GM20431 (cell line): Measurements from ENCODE around the gene OXSM.

Experiments used
- in situ Hi-C: fragments of 300-500 bp; cut with MseI, MboI; formaldehyde crosslinking; loops from one replicate; pipeline ENCODE4 v1.15.0; 2020; ENCODE audit warnings: low sequenced_read_pairs; ENCODE audit not compliant: unreplicated experiment

OXSM gene

DNA sequence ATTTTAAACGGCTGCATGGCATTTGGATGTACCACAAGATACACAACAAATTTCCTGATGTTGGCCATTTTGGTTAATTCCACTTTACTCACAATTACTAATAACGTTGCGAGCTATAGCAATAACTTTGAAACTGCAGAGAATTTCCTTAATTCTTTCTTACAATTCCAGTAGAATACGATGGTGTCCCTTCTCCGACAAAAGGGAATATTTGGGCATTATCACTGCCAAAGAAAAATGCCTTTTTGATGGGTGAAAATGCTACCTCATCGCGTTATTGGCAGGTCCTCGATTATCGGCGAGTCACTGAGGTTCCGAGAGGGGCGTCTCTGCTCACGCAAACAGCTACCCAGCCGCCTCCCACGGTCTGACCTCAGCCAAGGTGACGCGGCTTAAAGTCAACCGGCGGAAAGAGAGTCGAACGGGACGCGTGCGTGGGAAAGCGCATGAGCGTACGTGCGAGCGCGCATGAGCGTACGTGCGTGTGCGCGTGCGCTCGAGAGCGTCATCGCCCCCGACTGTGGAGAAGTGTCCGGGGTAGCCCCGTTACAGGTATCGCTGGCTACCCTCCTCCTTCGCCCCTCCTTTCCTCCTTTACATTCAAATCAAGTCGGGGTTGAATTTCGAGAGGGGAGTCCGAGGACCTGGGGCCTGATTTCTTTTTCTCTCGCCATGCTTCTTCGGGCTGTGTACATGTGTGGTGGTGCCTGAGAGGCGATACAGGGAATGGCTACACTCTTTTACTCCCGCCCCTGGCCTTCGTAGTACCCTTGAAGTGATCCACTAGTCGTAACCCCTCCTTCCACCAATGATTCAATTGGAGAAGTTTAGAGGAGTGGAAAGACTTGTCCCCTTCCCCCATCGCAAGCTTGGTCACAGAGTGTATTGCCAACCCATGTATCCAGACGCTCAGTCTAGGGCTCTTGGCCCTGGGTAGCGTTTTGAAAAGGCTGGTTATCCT, at the start of gene OXSM:
Gene OXSM (plus strand): TSS at position 495 of the 961 bp plus-strand sequence. CDS start 931 bp downstream, outside the sequence.
- in situ Hi-C loops = no loop called here

DNA sequence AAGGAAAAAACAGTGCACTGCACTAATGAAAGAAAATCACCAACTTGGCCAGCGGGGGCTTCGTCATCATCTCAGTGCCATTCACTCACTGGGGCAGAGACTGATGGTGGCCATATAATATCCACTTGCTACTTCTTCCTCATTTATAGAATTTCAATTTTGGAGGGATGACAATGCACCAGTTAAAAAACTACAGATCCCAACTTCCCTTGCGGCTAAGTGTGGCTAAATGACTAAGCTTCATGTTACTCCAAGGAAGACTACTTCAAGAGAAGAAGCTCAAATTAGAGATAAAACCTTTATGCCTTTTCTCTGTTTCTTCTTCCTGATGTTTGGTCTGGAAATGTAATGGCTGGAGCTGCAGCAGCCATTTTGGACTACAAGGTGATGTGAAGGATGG, 45.4 kb upstream of the OXSM start:
- in situ Hi-C loops = no loop called here

DNA sequence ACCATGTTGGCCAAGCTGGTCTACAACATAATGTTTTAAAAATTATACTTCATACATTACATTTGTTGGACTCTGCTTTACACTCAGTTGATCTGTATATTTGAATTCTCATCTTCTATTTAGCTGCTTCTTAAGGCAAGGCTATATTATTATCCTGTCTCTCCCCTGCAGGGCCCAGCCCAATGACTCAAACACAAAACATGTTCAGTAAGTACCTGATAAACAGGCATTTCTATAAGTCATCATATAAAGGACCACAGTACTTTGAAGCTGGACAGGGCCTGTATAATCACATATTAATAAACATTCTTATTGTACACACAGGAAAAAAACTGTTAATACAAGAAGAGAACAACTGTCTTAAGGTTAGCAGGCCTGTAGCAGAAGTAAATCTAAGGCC, 42.9 kb upstream of the OXSM start:
- in situ Hi-C loops = no loop called here

DNA sequence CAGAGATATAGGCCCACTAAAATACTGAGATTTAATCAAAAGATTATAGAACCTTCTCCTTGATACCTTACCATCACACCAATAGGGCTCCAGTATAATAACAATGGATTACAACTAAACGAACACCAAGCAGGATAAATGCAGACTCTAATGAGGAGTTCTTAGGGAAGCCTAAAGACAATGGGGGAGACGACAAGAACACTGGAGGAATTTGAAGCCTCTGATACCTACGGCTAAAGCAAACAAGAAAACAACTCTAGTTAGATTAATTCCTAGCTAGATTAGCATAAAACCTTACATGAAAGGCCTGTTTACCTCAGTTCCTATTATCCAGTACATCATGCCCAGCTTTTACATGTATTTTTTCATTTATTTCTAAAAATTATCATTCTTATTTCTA, 41.7 kb upstream of the OXSM start:
- in situ Hi-C loops = no loop called here

DNA sequence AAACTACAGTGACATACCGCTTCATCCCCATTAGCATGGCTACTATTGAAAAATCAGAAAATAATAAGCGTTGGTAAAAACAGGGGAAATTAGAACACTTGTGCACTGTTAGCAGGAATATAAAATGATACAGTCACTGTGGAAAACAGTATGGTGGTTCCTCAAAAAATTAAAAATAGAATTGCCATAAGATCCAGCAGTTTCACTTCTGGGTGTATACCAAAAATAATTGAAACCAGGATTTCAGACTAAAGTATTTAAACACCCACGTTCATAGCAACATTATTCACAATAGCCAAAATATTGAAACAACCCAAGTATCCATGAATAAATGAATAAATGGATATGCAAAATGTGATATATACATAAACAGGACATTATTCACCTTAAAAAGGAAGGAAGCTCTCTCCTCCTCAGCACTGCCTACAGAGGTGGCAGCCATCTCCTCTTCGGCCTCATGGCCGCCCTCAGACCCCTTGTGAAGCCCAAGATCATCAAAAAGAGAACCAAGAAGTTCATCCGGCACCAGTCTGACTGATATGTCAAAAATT, 40.8 kb upstream of the OXSM start:
- in situ Hi-C loops = no loop called here

DNA sequence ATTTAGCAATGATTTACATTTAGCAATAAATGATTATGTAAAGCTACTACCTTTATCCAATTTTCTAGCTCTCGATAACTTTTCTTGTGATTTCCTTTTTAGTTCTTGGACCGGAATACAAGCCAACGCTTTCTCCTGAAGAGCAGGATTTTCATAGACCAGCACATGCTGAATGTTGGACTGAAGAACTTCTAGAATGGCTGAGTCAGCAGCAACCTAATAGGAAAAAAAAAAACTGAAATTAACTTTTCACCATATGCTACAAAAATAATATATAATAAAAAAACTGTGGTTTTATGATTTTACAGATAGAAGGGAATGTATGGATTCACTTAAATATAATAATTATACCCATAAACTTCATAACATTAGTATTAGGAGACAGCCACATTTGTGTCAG, 38.8 kb upstream of the OXSM start:
- in situ Hi-C loops = no loop called here

DNA sequence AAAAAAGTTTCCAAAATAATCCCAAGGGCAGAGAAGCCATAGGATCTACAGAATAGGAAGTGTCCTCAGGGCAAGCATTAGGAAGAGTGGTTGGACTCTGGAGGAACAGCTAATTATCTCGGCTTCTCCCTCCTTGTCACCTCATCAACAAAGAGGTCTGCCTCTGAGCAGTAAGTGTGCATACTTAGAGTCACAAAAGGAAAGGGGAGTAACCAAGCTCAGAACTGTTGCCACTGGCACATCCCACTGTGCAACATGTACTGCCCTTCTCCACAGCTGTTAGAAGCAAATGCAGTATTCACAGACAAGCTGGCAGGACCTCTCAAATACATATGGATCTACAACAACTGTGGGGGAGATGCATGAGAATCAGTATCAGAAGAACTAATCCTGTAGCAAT, 38.2 kb upstream of the OXSM start:
- in situ Hi-C loops = no loop called here

DNA sequence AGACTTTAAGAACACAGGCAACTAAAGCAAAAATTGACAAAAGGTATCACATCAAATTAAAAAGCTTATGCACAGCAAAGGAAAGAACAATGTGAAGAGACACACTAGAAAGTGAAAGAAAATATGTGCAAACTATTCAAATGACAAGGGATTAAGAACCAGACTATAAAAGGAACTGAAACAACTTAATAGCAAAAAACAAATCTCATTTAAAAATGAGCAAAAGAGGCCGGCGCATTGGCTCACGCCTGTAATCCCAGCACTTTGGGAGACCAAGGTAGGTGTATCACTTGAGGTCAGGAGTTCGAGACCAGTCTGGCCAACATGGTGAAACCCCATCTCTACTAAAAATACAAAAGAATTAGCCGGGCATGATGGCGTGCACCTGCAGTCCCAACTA, 21.0 kb upstream of the OXSM start:
- in situ Hi-C loops = no loop called here

DNA sequence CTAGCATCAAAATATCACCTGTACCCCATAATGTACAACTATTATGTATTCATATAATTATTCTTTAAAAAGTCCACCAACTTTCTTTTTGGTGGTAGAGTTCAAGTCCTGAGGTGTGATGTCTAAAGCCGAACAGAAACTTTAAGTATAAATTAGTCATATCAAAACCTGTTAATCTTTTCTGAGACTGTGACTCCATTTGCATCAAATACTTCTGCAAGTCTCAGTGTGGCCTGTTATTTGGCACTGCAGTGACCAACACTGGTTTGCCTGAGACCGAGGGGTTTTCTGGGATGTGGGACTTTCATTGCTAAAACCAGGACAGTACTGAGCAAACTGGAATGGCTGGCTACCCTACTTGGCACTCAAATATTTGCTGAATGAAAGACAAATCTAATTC, 14.0 kb upstream of the OXSM start:
- in situ Hi-C loops = no loop called here

DNA sequence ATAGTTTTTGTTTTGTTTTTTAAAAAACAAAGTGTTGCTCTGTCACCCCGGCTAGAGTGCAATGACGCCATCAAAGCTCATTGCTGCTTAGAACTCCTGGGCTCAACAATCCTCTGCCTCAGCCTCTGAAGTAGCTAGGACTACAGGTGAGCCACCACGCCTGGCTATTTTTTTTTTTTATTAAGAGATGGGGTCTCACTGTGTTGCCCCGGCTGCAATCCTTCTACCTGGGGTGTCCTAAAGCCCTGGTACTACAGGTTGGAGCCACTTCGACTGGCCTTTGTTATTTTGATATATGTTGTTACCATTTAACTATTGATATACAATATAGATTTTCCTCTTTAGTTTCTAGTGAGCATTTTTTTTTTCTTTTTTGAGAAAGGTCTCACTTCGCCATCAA, 9.3 kb upstream of the OXSM start:
- in situ Hi-C loops = no loop called here

DNA sequence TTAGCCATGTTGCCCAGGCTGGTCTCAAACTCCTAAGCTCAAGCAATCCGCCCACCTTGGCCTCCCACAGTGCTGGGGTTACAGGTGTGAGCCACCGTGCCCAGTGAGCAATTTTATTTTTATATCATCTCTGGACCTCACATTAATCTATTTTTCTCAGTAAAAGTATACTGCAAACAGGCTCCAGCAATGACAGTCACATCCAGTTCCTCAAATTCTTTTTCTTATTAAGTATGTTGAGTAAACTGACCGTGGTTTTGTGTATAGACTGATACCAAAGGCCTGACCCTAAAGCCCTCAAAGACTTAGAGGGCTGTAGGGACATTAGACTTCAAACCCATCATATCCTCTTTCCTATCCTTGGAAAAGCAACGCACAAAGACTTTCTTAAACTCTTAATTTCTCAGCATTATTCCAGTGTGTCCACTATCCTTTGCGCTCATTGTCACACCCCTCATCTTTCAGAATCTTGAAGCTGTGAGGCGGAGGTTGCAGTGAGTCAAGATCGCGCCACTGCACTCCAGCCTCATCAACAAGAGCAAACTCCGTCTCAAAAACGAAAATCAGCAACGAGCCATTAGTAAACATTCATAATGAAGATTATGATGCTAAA, 8.6 kb upstream of the OXSM start:
- in situ Hi-C loops = no loop called here

DNA sequence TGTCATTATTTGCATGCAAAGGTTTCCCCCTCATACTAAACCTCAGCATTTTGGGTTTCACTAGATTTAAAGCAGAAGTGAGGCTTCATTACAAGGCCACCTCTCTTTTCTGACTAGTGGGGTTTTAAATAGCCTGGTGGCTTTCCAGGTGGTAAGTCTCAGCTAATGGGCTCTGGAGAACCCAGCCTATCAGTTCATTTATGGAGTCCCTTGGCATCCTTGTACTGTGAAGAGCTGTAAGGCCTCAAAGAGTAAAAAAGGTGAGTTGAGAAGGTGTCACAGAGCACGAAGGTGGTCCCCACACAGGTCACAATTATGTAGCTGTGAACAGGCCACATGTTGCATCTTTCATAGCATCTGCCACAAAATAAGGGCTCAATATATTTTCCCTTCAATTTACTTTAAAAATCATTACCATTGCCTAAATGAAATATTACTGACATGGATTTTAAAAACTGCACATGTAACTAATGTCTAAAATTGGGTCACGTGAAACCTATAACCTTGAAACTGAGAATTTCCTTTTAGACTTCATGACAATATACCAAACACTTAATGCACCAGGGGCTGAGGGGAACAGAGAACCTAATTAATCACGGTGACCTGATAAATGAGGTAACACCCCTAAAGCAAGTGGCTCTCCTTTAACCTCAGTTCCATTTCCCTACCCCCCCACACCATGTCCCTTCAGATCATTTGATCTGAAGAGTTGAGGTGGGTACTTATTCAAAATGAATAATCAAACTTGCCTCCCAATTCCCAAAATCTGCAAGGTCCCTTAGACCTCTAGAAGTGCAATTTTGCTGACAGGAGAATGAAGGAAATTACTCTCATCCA, 7.9 kb upstream of the OXSM start:
- in situ Hi-C loops = no loop called here

DNA sequence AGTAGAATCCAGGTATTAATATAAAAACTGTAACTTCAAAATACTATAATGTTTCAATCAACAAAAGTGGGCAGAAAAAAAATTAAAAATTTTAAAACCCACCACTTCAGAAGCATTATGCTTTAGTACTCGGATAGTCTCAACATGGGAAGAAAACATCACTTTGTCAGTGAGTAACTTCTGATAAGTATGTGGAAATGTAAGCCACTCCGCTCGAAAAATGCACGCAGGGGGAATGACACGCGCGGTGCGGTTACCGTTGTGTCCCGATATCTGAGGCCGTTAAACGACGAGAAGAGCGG, 7.3 kb upstream of the OXSM start:
- in situ Hi-C loops = no loop called here

DNA sequence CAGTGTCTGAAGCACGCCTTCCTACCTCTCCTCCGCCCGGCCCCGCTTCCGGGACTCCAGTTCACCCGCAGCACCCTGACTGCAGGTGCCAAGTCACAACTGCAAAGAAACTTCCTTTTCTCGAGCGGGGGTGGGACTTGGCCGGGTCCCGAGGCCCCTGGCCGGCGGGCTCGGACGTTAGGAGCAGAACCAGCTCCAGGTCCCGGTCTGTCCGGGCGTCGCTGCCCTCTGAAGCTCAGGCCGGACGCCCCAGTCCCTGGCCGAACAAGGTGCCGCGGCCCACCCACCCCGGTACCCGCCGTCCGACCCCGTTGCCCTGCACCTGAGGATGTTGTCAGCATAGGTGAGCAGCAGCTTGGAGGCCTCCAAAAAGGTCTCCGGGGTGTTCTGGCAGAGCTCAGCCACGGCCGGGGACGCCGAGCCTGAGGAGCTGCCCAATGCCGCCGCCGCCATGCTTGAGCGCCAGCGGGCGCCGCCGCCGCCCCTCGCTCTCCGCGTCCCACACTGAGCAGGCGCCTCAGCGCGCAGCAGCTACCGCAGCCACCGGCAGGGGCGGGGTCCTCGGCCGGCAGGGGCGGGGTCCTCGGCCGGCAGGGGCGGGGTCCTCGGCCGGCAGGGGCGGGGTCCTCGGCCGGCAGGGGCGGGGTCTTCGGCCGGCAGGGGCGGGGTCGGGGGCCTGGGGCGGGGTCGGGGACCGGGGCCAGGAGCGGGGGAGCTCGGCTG, 6.8 kb upstream of the OXSM start, which contains the start of gene NGLY1:
Gene NGLY1 (minus strand): TSS at position 506 of the 723 bp plus-strand sequence. CDS start 53 bp downstream, at position 453.
- in situ Hi-C loops = no loop called here

DNA sequence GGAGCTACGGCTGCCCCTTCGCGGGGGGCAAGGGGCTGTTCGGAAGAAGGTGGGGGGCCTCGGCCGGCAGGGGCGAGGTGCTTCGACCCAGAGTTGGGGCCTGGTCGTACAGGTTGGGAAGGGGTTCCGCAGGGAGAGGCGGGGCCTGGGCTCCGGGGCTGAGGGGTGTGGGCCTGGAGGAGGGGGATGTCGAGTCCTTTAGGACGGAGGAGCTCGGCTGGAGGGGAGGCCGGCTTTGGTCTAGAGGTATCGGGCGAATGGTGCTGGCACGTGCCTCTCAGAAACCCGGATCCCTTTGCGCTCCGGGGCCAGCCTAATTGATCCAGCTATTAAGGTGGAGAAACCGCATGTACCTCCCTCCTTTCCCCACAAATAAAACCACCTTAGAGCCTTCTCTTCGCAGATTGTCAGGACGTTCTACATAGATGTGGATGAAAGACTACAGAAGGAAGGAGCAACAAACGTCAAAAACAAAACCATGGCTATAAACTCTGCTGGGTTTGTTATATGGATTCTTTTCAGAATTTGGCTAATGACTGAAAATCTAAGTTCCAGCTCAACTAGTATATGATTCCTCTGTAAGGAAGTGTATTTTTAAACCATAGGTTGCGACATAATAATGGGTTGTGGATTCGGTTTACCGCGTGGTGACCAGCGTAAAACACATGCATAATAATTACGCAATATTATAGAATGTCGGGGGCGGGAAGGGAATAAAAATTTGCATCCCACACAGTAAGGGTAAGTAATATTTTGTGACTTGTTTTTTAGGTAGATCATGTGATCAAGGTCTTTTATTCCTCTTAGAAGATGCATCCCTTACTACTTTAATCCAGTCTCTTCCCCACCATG, 6.0 kb upstream of the OXSM start:
- in situ Hi-C loops = no loop called here

DNA sequence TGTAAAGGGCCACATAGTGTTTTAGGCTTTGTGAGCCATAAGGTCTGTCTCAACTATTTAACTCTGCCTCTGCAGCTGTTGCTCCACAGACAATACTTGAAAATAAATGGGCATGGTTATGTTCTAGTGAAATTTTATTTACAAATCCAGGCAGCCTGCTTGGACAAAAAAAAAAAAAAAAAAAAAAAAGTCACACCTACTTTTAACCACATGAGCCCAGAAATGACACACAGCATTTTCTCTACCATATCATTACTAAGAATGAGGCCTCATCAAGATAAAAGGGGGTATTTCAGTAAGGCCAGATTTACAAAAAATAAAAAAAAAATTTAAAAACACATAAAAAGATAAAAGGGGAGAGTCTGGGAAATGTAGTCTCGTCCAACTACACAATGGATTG, 4.9 kb upstream of the OXSM start:
- in situ Hi-C loops = no loop called here

DNA sequence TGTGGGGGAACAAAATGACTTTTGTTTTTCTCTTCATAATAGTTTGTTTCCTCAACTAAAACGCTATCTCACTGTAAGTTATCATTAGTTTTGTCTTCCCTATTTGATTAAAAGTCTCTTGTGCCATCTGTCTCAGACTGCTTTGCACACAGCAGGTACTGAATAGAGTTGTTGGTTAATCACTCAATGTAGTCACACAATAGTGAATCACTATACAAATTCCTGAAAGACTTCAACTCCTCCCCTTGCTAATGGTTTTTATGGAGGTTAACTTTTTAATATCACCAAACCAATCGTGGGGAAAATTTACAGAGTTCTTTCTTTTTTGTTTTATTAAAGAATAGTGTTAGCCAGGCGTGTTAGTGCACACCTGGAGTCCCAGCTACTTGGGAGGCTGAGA, 4.1 kb upstream of the OXSM start:
- in situ Hi-C loops = no loop called here

DNA sequence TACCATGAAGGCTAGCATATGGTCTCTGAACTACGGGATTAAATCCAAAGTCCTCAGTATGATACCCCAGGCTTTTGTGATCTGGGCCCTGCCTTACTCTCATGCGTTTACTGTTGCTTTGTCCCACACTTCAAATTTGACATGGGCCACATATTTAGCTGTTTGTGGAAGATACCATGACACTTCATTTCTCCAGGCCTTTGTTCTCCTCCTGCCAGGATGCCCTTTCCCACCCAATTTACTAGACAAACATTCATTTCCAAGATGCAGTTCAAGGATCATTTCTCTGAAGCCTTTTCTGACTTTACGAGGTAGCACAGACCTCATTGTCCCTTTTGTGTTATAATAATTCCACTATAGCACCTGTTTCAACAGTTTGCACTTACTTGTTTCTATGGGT, 2.2 kb upstream of the OXSM start:
- in situ Hi-C loops = no loop called here

DNA sequence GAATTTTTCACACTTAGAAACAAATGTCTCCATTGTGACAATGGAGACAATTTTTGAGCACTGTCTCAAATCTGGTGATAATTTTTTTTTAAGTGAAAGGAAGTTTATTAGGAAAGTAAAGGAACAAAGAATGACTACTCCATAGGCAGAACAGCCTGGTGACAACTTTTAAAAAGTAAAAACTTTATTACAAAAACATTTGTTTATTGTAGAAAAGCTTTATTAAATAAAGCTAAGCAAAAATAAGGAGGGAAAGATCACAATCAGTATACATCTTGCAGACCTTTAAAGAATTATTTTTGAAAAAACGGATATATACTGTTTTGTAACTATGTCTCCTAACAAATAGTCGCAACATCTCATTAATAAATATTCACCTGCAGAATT, 688 bp upstream of the OXSM start:
- in situ Hi-C loops = no loop called here
